PC-9 (cell line): ENCODE data around the gene ARMCX6. TPM values are rescaled to one million over a fixed set of nuclear protein-coding genes. Genes with fewer than 3 reads are reported as not detected.

Experiments used
- BruUV-seq: library from RNA; stranded (reverse); fragments of 400-500 nt; replicated peaks from 2 replicates; lab custom pipeline; 2021; lab: Mats Ljungman, UMichigan
- CTCF ChIA-PET: fragments of 300-600 bp; sonication (Branson Sonifier 250); formaldehyde crosslinking; loops from one replicate; lab custom pipeline; 2022; ENCODE audit warnings: antibody characterized with exemption; lab: Charles Lee
- POLR2A ChIA-PET: fragments of 300-600 bp; sonication (Branson Sonifier 250); formaldehyde crosslinking; loops from one replicate; lab custom pipeline; 2022; ENCODE audit warnings: antibody characterized with exemption; ENCODE audit not compliant: unreplicated experiment; lab: Charles Lee
- DNase-seq, 2 experiments: peaks; one replicate each; pipeline versions ENCODE4 v3.0.0 to v3.0.0-alpha.2; 2015 to 2022; ENCODE audit warnings: mixed read lengths in 1 of 2
- H2AFZ ChIP-seq: fragments of 200-600 bp; sonication (generic); 2 replicates; pipeline ENCODE4 v1.8.1; 2017; ENCODE audit warnings: antibody characterized with exemption
- H3F3A ChIP-seq: fragments of 200-600 bp; sonication (generic); 2 replicates; pipeline ENCODE4 v1.8.1; 2017; ENCODE audit warnings: antibody characterized with exemption, mild to moderate bottlenecking, low read depth; ENCODE audit not compliant: insufficient read depth
- H3K27ac ChIP-seq: fragments of 200-600 bp; sonication (generic); 2 replicates; pipeline ENCODE4 v1.6.1; 2016; ENCODE audit warnings: mixed run types
- H3K27me3 ChIP-seq: fragments of 200-600 bp; sonication (generic); 2 replicates; pipeline ENCODE4 v1.6.1; 2016; ENCODE audit warnings: low read depth, mixed run types; ENCODE audit not compliant: insufficient read depth
- H3K36me3 ChIP-seq: fragments of 200-600 bp; sonication (generic); 2 replicates; pipeline ENCODE4 v1.6.1; 2016; ENCODE audit warnings: low read depth, mixed run types
- H3K4me1 ChIP-seq: fragments of 200-600 bp; sonication (generic); replicated peaks from 2 replicates; pipeline ENCODE4 v1.6.1; 2016; ENCODE audit warnings: mixed run types; ENCODE audit not compliant: insufficient read depth
- H3K4me2 ChIP-seq: fragments of 200-600 bp; sonication (generic); 2 replicates; pipeline ENCODE4 v1.6.1; 2017; ENCODE audit warnings: mixed run types
- H3K4me3 ChIP-seq: fragments of 200-600 bp; sonication (generic); 2 replicates; pipeline ENCODE4 v1.6.1; 2016; ENCODE audit warnings: mixed run types
- H3K79me2 ChIP-seq: fragments of 200-600 bp; sonication (generic); 2 replicates; pipeline ENCODE4 v1.6.1; 2017; ENCODE audit warnings: low read depth, mixed run types
- H3K9me2 ChIP-seq: fragments of 200-600 bp; sonication (generic); 2 replicates; pipeline ENCODE4 v1.8.1; 2017; ENCODE audit warnings: mild to moderate bottlenecking; ENCODE audit not compliant: insufficient read depth
- H3K9me3 ChIP-seq: fragments of 200-600 bp; sonication (generic); 2 replicates; pipeline ENCODE4 v1.8.1; 2016; ENCODE audit warnings: low read depth; ENCODE audit not compliant: insufficient read depth
- H4K20me1 ChIP-seq: fragments of 200-600 bp; sonication (generic); 2 replicates; pipeline ENCODE4 v1.8.1; 2017; ENCODE audit not compliant: insufficient read depth
- CTCF ChIP-seq: fragments of 200-600 bp; sonication (generic); conservative IDR thresholded peaks from 2 replicates; pipeline ENCODE4 v1.6.1; 2017; ENCODE audit warnings: mixed run types, antibody characterized with exemption, mild to moderate bottlenecking, moderate library complexity
- EZH2 ChIP-seq: fragments of 200-600 bp; sonication (generic); IDR thresholded peaks from 2 replicates; pipeline ENCODE4 v1.8.0; 2017; ENCODE audit warnings: antibody characterized with exemption, low read depth
- intact Hi-C: fragments of 100-400 bp; cut with micrococcal nuclease; formaldehyde crosslinking; loops from one replicate; pipeline ENCODE4 v1.10.0; 2022; ENCODE audit not compliant: unreplicated experiment
- total RNA-seq: library from RNA; stranded (reverse); gene quantifications from 2 replicates; pipeline ENCODE4 v1.2.3, GENCODE V29; 2021

ARMCX6 gene
- total RNA-seq, 1 experiment from 2014 or later: 48.2 TPM

DNA sequence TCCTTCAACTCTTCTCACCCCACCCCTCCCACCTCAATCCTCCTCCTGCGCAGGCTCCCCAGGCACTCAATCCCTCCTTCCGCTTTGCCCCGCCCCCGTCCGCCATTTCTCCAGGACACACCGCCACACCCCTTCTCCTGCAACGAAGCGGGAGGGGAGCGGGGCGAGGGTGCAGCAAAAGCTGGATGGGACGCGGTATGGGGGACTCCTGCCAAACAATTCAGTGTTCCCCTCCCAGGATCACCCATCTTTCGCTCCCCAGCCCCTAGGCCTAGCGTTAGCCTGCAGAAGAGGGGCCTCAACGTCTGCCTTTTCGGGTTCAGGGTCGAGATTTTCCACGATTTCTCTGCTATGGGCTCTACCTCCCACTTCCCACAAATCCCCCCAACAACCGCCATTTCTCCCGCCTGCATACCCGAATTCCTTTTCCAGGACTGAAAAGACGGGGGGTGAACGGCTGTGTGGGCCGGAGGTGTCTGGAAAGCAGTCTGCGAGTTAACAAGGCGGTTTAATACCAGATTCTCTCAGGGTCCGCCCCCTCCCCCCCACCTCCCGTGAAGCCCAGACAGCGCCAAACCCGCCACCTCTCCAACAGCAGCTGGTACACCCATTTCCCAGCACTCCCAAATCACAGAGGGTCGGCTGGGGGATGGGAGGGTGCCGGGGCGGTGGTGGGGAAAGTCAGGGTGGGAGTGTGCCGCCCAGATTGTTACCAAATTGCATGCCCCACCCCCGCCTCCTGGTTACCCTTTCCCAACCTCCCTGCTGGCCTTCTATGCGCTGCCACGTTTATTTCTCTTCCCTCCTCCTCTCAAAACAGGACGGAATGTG lies 41.1 kb upstream of the ARMCX6 start:
- H3K4me2 ChIP-seq: peak overlapping the region; percentile 68
- H3K79me2 ChIP-seq: no peaks in the 10 kb centered on the region
- intact Hi-C loops: no loop called here
- ChIA-PET POLR2A (no interaction called here), CTCF (no interaction called here)
- peak overlapping the region; percentile 60 for H3K4me3 ChIP-seq
- H3K4me1 ChIP-seq: no peaks in the 10 kb centered on the region
- H3K27ac ChIP-seq: no peak overlapping the region
- H3K9me2 ChIP-seq: no peaks in the 10 kb centered on the region
- no peaks in the 10 kb centered on the region for H3K9me3 ChIP-seq
- no peaks in the 10 kb centered on the region for H3F3A ChIP-seq
- no TSS peak for BruUV-seq
- H3K27me3 ChIP-seq: 0 out of 2 replicates have a peak, but pooled peaks cover 24% of the 10 kb centered on the region
- TF ChIP-seq CTCF (no peak), EZH2 (no peak)
- peak in 1 of 2 experiments; percentile 56 for DNase-seq
- H3K36me3 ChIP-seq: no peaks in the 10 kb centered on the region
- peak overlapping the region; percentile 94 for H2AFZ ChIP-seq
- H4K20me1 ChIP-seq: no peaks in the 10 kb centered on the region

GRCh38 chrX:101657495-101657894 lies 39.7 kb upstream of the ARMCX6 start:
- Histone ChIP-seq H3K4me2 (no peak overlapping the region), H3K79me2 (no peaks in the 10 kb centered on the region), H3F3A (no peaks in the 10 kb centered on the region), H3K27ac (no peak overlapping the region), H4K20me1 (no peaks in the 10 kb centered on the region), H2AFZ (no peak overlapping the region), H3K4me1 (no peaks in the 10 kb centered on the region), H3K9me3 (no peaks in the 10 kb centered on the region), H3K4me3 (no peak overlapping the region), H3K9me2 (no peaks in the 10 kb centered on the region), H3K27me3 (0 out of 2 replicates have a peak, but pooled peaks cover 13% of the 10 kb centered on the region), H3K36me3 (no peaks in the 10 kb centered on the region)
- TF ChIP-seq CTCF (no peak), EZH2 (no peak)
- POLR2A ChIA-PET: no interaction called here
- CTCF ChIA-PET: no interaction called here
- no peak for DNase-seq
- BruUV-seq: no TSS peak
- intact Hi-C loops: no loop called here

- no peaks in the 10 kb centered on the region for H3K36me3 ChIP-seq
- H4K20me1 ChIP-seq: no peaks in the 10 kb centered on the region
- no peak for TF ChIP-seq EZH2
- ChIA-PET CTCF (no interaction called here), POLR2A (no interaction called here)
- intact Hi-C loops: no loop called here
- no peaks in the 10 kb centered on the region for H3K4me1 ChIP-seq
- no peak for DNase-seq
- H3K79me2 ChIP-seq: no peaks in the 10 kb centered on the region
- no peak overlapping the region for H3K4me3 ChIP-seq
- H3K27ac ChIP-seq: no peak overlapping the region
- H3K4me2 ChIP-seq: no peak overlapping the region
- no peaks in the 10 kb centered on the region for H3K9me2 ChIP-seq
- no peaks in the 10 kb centered on the region for H3F3A ChIP-seq
- 0 out of 2 replicates have a peak, but pooled peaks cover 8% of the 10 kb centered on the region for H3K27me3 ChIP-seq
- H2AFZ ChIP-seq: no peak overlapping the region
- no TSS peak for BruUV-seq
- H3K9me3 ChIP-seq: no peaks in the 10 kb centered on the region
Observed at GRCh38 chrX:101656817-101657216, 39.0 kb upstream of the ARMCX6 start.
